ENCODE results near the gene NFIB. TPM values are rescaled to one million over a fixed set of nuclear protein-coding genes. Genes with fewer than 3 reads are reported as not detected.

Gene NFIB
- total RNA-seq, 1 experiment from 2014 or later, result 18.6 TPM

- no peaks in the 10 kb centered on the region for H3K27me3 ChIP-seq (ENCODE audit: low read length)
- no peak for ATAC-seq
These were observed 37.4 kb upstream of the NFIB start for GRCh38 chr9:14351221-14351836.

GRCh38 chr9:14350754-14351153 lies 36.8 kb upstream of the NFIB start:
- no peaks in the 10 kb centered on the region for H3K9me3 ChIP-seq (ENCODE audit: low read length)
- no peak overlapping the region for H3K4me3 ChIP-seq (ENCODE audit: low read length)
- H3K4me1 ChIP-seq (ENCODE audit: insufficient read depth, low read length), result peaks cover 3% of the 10 kb centered on the region; the same call in 1 of the 2 replicates
- DNase-seq (no peak), ATAC-seq (no peak)
- H3K36me3 ChIP-seq (ENCODE audit: low read depth, low read length), result no peaks in the 10 kb centered on the region
- H4K20me1 ChIP-seq (ENCODE audit: low read length), result no peaks in the 10 kb centered on the region
- no TSS peak for BruUV-seq (replicated peaks)
- H3K9me2 ChIP-seq (replicated peaks; ENCODE audit: low read length), result no peaks in the 10 kb centered on the region
- TF ChIP-seq EZH2 (IDR thresholded peaks at IDR 0.05; ENCODE audit: low read length, unreplicated experiment), result no peak
- TF ChIP-seq CTCF (conservative IDR thresholded peaks at IDR 0.05; ENCODE audit: low read depth, low read length), result no peak
- no peak for TF ChIP-seq EZH2phosphoT487 (IDR thresholded peaks at IDR 0.05; ENCODE audit: borderline replicate concordance, low read length)
- intact Hi-C loops (cut with micrococcal nuclease), result loop anchor here (5.0 kb wide), 2 partner anchors 52 to 903 kb away; no protein-coding TSS in a partner anchor
- CTCF ChIA-PET, result no interaction called here
- no peaks in the 10 kb centered on the region for H3K27me3 ChIP-seq (ENCODE audit: low read length)
- H3K27ac ChIP-seq (ENCODE audit: low read length), result no peak overlapping the region
- H3F3A ChIP-seq (ENCODE audit: low read length, unreplicated experiment), result no peaks in the 10 kb centered on the region
- no peaks in the 10 kb centered on the region for H3K79me2 ChIP-seq (ENCODE audit: low read length)
- H2AFZ ChIP-seq (ENCODE audit: low read length), result no peak overlapping the region
- POLR2A ChIA-PET (ENCODE audit: unreplicated experiment), result no interaction called here
- no peak overlapping the region for H3K4me2 ChIP-seq (ENCODE audit: low read length)
- no peak overlapping the region for H3K9ac ChIP-seq (ENCODE audit: low read length)

More at GRCh38 chr9:14351221-14351836, 37.4 kb upstream of the NFIB start:
- no peak overlapping the region for H2AFZ ChIP-seq (ENCODE audit: low read length)
- H3K9me2 ChIP-seq (replicated peaks; ENCODE audit: low read length), result no peaks in the 10 kb centered on the region
- H3K4me2 ChIP-seq (ENCODE audit: low read length), result no peak overlapping the region
- POLR2A ChIA-PET (ENCODE audit: unreplicated experiment), result no interaction called here
- no peak overlapping the region for H3K4me3 ChIP-seq (ENCODE audit: low read length)
- H3K4me1 ChIP-seq (ENCODE audit: insufficient read depth, low read length), result peaks cover 3% of the 10 kb centered on the region; the same call in 1 of the 2 replicates
- no peaks in the 10 kb centered on the region for H3K79me2 ChIP-seq (ENCODE audit: low read length)
- no peak for DNase-seq
- intact Hi-C loops (cut with micrococcal nuclease), result loop anchor here (5.0 kb wide), 2 partner anchors 51 to 904 kb away; no protein-coding TSS in a partner anchor
- no peaks in the 10 kb centered on the region for H4K20me1 ChIP-seq (ENCODE audit: low read length)
- H3K9ac ChIP-seq (ENCODE audit: low read length), result no peak overlapping the region
- BruUV-seq (replicated peaks), result no TSS peak
- TF ChIP-seq EZH2phosphoT487 (IDR thresholded peaks at IDR 0.05; ENCODE audit: borderline replicate concordance, low read length) (no peak), EZH2 (IDR thresholded peaks at IDR 0.05; ENCODE audit: low read length, unreplicated experiment) (no peak), CTCF (conservative IDR thresholded peaks at IDR 0.05; ENCODE audit: low read depth, low read length) (no peak)
- no peaks in the 10 kb centered on the region for H3K9me3 ChIP-seq (ENCODE audit: low read length)
- H3K27ac ChIP-seq (ENCODE audit: low read length), result no peak overlapping the region
- H3F3A ChIP-seq (ENCODE audit: low read length, unreplicated experiment), result no peaks in the 10 kb centered on the region
- CTCF ChIA-PET, result no interaction called here
- H3K36me3 ChIP-seq (ENCODE audit: low read depth, low read length), result no peaks in the 10 kb centered on the region

- TF ChIP-seq EZH2phosphoT487 (IDR thresholded peaks at IDR 0.05; ENCODE audit: borderline replicate concordance, low read length), result no peak
- no peak for TF ChIP-seq EZH2 (IDR thresholded peaks at IDR 0.05; ENCODE audit: low read length, unreplicated experiment)
- TF ChIP-seq CTCF (conservative IDR thresholded peaks at IDR 0.05; ENCODE audit: low read depth, low read length), result no peak
- H2AFZ ChIP-seq (ENCODE audit: low read length), result no peak overlapping the region
- no peak overlapping the region for H3K4me3 ChIP-seq (ENCODE audit: low read length)
- no peak for ATAC-seq
- no peaks in the 10 kb centered on the region for H4K20me1 ChIP-seq (ENCODE audit: low read length)
- intact Hi-C loops (cut with micrococcal nuclease), result loop anchor here (5.0 kb wide), 2 partner anchors 52 to 903 kb away; no protein-coding TSS in a partner anchor
- H3K27ac ChIP-seq (ENCODE audit: low read length), result no peak overlapping the region
- no peaks in the 10 kb centered on the region for H3K27me3 ChIP-seq (ENCODE audit: low read length)
- no peak for DNase-seq
- no peaks in the 10 kb centered on the region for H3K9me3 ChIP-seq (ENCODE audit: low read length)
- peaks cover 3% of the 10 kb centered on the region; the same call in 1 of the 2 replicates for H3K4me1 ChIP-seq (ENCODE audit: insufficient read depth, low read length)
- H3K9ac ChIP-seq (ENCODE audit: low read length), result no peak overlapping the region
- no peak overlapping the region for H3K4me2 ChIP-seq (ENCODE audit: low read length)
- H3K36me3 ChIP-seq (ENCODE audit: low read depth, low read length), result no peaks in the 10 kb centered on the region
- H3K79me2 ChIP-seq (ENCODE audit: low read length), result no peaks in the 10 kb centered on the region
- H3F3A ChIP-seq (ENCODE audit: low read length, unreplicated experiment), result no peaks in the 10 kb centered on the region
- no TSS peak for BruUV-seq (replicated peaks)
- ChIA-PET CTCF (no interaction called here), POLR2A (ENCODE audit: unreplicated experiment) (no interaction called here)
- H3K9me2 ChIP-seq (replicated peaks; ENCODE audit: low read length), result no peaks in the 10 kb centered on the region
These were observed 36.4 kb upstream of the NFIB start for GRCh38 chr9:14350349-14350728.

Data from PC-3 (cell line).